A673 (cell line): Measurements from ENCODE around the gene TUBB4A. TPM values are rescaled to one million over a fixed set of nuclear protein-coding genes. Genes with fewer than 3 reads are reported as not detected.

Experiments
- BruUV-seq: library from RNA; stranded (reverse); fragments of 400-500 nt; replicated peaks from 2 replicates; lab custom pipeline; 2021; lab: Mats Ljungman, UMichigan
- CTCF ChIA-PET: fragments of 300-600 bp; sonication (Branson Sonifier 250); formaldehyde crosslinking; loops from one replicate; lab custom pipeline; 2022; ENCODE audit warnings: antibody characterized with exemption; lab: Charles Lee
- POLR2A ChIA-PET: fragments of 300-600 bp; sonication (Branson Sonifier 250); formaldehyde crosslinking; loops from one replicate; lab custom pipeline; 2022; ENCODE audit warnings: antibody characterized with exemption; ENCODE audit not compliant: low non-redundant PET; lab: Charles Lee
- DNase-seq: peaks from one replicate; pipeline ENCODE4 v3.0.0-alpha.2; 2015; ENCODE audit warnings: low spot score
- H3K27ac ChIP-seq: fragments of 200-600 bp; sonication (generic); 2 replicates; pipeline ENCODE4 v1.5.1; 2016; ENCODE audit warnings: mixed run types, low read depth, mild to moderate bottlenecking, mixed read lengths, antibody characterized with exemption, low read length; ENCODE audit not compliant: poor library complexity, severe bottlenecking
- H3K27me3 ChIP-seq: fragments of 200-600 bp; sonication (generic); replicated peaks from 2 replicates; pipeline ENCODE4 v1.6.1; 2017; ENCODE audit warnings: mixed run types, low read depth, mild to moderate bottlenecking, mixed read lengths, antibody characterized with exemption, low read length; ENCODE audit not compliant: insufficient read depth, poor library complexity
- H3K36me3 ChIP-seq: fragments of 200-600 bp; sonication (generic); 2 replicates; pipeline ENCODE4 v1.6.1; 2016; ENCODE audit warnings: mixed run types, mild to moderate bottlenecking, mixed read lengths, antibody characterized with exemption, low read length; ENCODE audit not compliant: insufficient read depth, poor library complexity, severe bottlenecking
- H3K4me1 ChIP-seq: fragments of 200-600 bp; sonication (generic); 2 replicates; pipeline ENCODE4 v1.6.1; 2017; ENCODE audit warnings: mixed run types, mild to moderate bottlenecking, mixed read lengths, antibody characterized with exemption, low read length; ENCODE audit not compliant: insufficient read depth, poor library complexity, severe bottlenecking
- H3K4me3 ChIP-seq: fragments of 200-600 bp; sonication (generic); 2 replicates; pipeline ENCODE4 v1.5.1; 2016; ENCODE audit warnings: low read depth, mixed run types, mild to moderate bottlenecking, mixed read lengths, low read length; ENCODE audit not compliant: poor library complexity, severe bottlenecking
- H3K9me3 ChIP-seq: fragments of 200-600 bp; sonication (generic); 2 replicates; pipeline ENCODE4 v1.6.1; 2016; ENCODE audit warnings: mixed run types, low read depth, mild to moderate bottlenecking, mixed read lengths, antibody characterized with exemption, low read length; ENCODE audit not compliant: poor library complexity, severe bottlenecking
- CTCF ChIP-seq: fragments of 300-800, 200-600 bp; sonication (generic); conservative IDR thresholded peaks from 2 replicates; pipeline ENCODE4 v1.5.1; 2017; ENCODE audit warnings: low read depth, mild to moderate bottlenecking, antibody characterized with exemption, low read length, moderate library complexity, mixed read lengths
- EZH2 ChIP-seq: fragments of 200-600 bp; sonication (generic); IDR thresholded peaks from 2 replicates; pipeline ENCODE4 v1.6.1; 2017; ENCODE audit warnings: borderline replicate concordance, low read depth, mild to moderate bottlenecking, mixed read lengths, antibody characterized with exemption, low read length; ENCODE audit not compliant: poor library complexity, severe bottlenecking
- intact Hi-C: fragments of 100-400 bp; cut with micrococcal nuclease; formaldehyde crosslinking; loops from one replicate; pipeline ENCODE4 v1.10.0; 2022; ENCODE audit not compliant: unreplicated experiment
- total RNA-seq: library from RNA; stranded (reverse); gene quantifications from 2 replicates; pipeline ENCODE4 v1.2.3, GENCODE V29; 2021

TUBB4A gene
- total RNA-seq, 1 experiment from 2014 or later, result 27.0 TPM

GRCh38 chr19:6503407-6504201 lies 1.5 kb upstream of the TUBB4A start:
- Histone ChIP-seq H3K4me3 (no peak overlapping the region), H3K4me1 (peaks cover 9% of the 10 kb centered on the region), H3K36me3 (no peaks in the 10 kb centered on the region), H3K9me3 (no peaks in the 10 kb centered on the region), H3K27me3 (no peaks in the 10 kb centered on the region), H3K27ac (no peak overlapping the region)
- DNase-seq, result no peak
- no peak for TF ChIP-seq EZH2
- no peak for TF ChIP-seq CTCF
- BruUV-seq, result no TSS peak
- ChIA-PET POLR2A (no interaction called here), CTCF (interaction anchor here (0.5 to 0.7 kb wide), 3 partner anchors 12 to 66 kb away, joined by 3 to 10 read pairs (median 4); no protein-coding TSS in a partner anchor)
- intact Hi-C loops, result no loop called here

- H3K4me3 ChIP-seq, result peak overlapping the region; percentile 78
- TF ChIP-seq EZH2, result no peak
- no peak for TF ChIP-seq CTCF
- no peak for DNase-seq
- ChIA-PET POLR2A (interaction anchor here (0.6 kb wide), 1 partner anchor 11 kb away, joined by 18 read pairs; no protein-coding TSS in a partner anchor), CTCF (no interaction called here)
- H3K36me3 ChIP-seq, result no peaks in the 10 kb centered on the region
- H3K27ac ChIP-seq, result no peak overlapping the region
- peaks cover 9% of the 10 kb centered on the region for H3K4me1 ChIP-seq
- H3K9me3 ChIP-seq, result no peaks in the 10 kb centered on the region
- H3K27me3 ChIP-seq, result no peaks in the 10 kb centered on the region
- BruUV-seq, result TSS peak; percentile 39
- intact Hi-C loops, result no loop called here
Measured at GRCh38 chr19:6500837-6501739, 1.0 kb downstream of the TUBB4A start.

GRCh38 chr19:6499052-6499790 lies 2.9 kb downstream of the TUBB4A start:
- ChIA-PET CTCF (interaction anchor here (0.7 kb wide), 1 partner anchor 421 kb away, joined by 4 read pairs; no protein-coding TSS in a partner anchor), POLR2A (interaction anchor here (0.6 kb wide), 1 partner anchor 33 kb away, joined by 3 read pairs; no protein-coding TSS in a partner anchor)
- H3K9me3 ChIP-seq, result no peaks in the 10 kb centered on the region
- TF ChIP-seq CTCF (no peak), EZH2 (no peak)
- TSS peak; percentile 10 for BruUV-seq
- H3K4me1 ChIP-seq, result peaks cover 9% of the 10 kb centered on the region
- H3K27ac ChIP-seq, result no peak overlapping the region
- H3K36me3 ChIP-seq, result no peaks in the 10 kb centered on the region
- H3K27me3 ChIP-seq, result no peaks in the 10 kb centered on the region
- DNase-seq, result no peak
- no peak overlapping the region for H3K4me3 ChIP-seq
- intact Hi-C loops, result no loop called here
